GM21381 (cell line): Measurements from ENCODE around the gene ESRRG.
"Not testable (repeated sequence)": the region's sequence is repeated elsewhere in the genome, so short reads cannot be mapped to it uniquely, and the experiment has no call there.

Source experiments
- ATAC-seq: cut with Tn5 transposase; IDR thresholded peaks from one replicate; pipeline ENCODE4 v1.9.1; 2021; ENCODE audit warnings: mild to moderate bottlenecking, moderate library complexity; ENCODE audit not compliant: unreplicated experiment

ESRRG gene

GRCh38 chr1:216576234-216576937, 146.8 kb downstream of the ESRRG start:
- ATAC-seq: no peak

GRCh38 chr1:216566641-216567205, 156.5 kb downstream of the ESRRG start:
- ATAC-seq: no peak

GRCh38 chr1:216563087-216563486, 160.1 kb downstream of the ESRRG start:
- no peak for ATAC-seq

GRCh38 chr1:216562383-216562782, 160.8 kb downstream of the ESRRG start:
- ATAC-seq: no peak

- no peak for ATAC-seq
Measured at GRCh38 chr1:216560527-216560926, 162.7 kb downstream of the ESRRG start.

- no peak for ATAC-seq
Measured at GRCh38 chr1:216559359-216559758, 163.9 kb downstream of the ESRRG start.

- no peak for ATAC-seq
Measured at GRCh38 chr1:216555653-216556052, 167.6 kb downstream of the ESRRG start.

GRCh38 chr1:216554934-216555333, 168.3 kb downstream of the ESRRG start:
- ATAC-seq: no peak

GRCh38 chr1:216553766-216554165, 169.5 kb downstream of the ESRRG start:
- no peak for ATAC-seq

- no peak for ATAC-seq
Measured at GRCh38 chr1:216553040-216553439, 170.2 kb downstream of the ESRRG start.

- ATAC-seq: no peak
Measured at GRCh38 chr1:216549796-216550195, 173.4 kb downstream of the ESRRG start.

GRCh38 chr1:216542741-216543140, 180.5 kb downstream of the ESRRG start:
- ATAC-seq: no peak

- ATAC-seq: no peak
Measured at GRCh38 chr1:216542263-216542662, 181.0 kb downstream of the ESRRG start.

- no peak for ATAC-seq
Measured at GRCh38 chr1:216535751-216536150, 187.5 kb downstream of the ESRRG start.

GRCh38 chr1:216535059-216535458, 188.2 kb downstream of the ESRRG start:
- ATAC-seq: no peak

- no peak for ATAC-seq
Measured at GRCh38 chr1:216533776-216534175, 189.5 kb downstream of the ESRRG start.

GRCh38 chr1:216532251-216532798, 190.9 kb downstream of the ESRRG start:
- no peak for ATAC-seq

- ATAC-seq: peak; percentile 47
Measured at GRCh38 chr1:216531263-216532239, 191.7 kb downstream of the ESRRG start.

- ATAC-seq: not testable (repeated sequence)
Measured at GRCh38 chr1:216529851-216530250, 193.4 kb downstream of the ESRRG start.

GRCh38 chr1:216528816-216529215, 194.4 kb downstream of the ESRRG start:
- peak; percentile 91 for ATAC-seq

GRCh38 chr1:216523449-216524190, 199.6 kb downstream of the ESRRG start:
- ATAC-seq: no peak
